IMR-90 (cell line): Measurements from ENCODE around the gene TTC39B. TPM values are rescaled to one million over a fixed set of nuclear protein-coding genes. Genes with fewer than 3 reads are reported as not detected.

Source experiments
- ATAC-seq: fragments of 200-7000 bp; cut with Tn5 transposase; 2 replicates; pipeline ENCODE4 v1.9.1; 2020; ENCODE audit warnings: low read depth, mild to moderate bottlenecking, moderate library complexity
- BruUV-seq: library from RNA; stranded (reverse); fragments of 400-500 nt; replicated peaks from 2 replicates; lab custom pipeline; 2021; lab: Mats Ljungman, UMichigan
- CTCF ChIA-PET: fragments of 300-600 bp; formaldehyde crosslinking; extraction: SDS; loops from one replicate; lab custom pipeline; 2021; ENCODE audit warnings: antibody characterized with exemption; lab: Yijun Ruan, JAX
- POLR2A ChIA-PET: fragments of 300-600 bp; sonication (Branson Sonifier 250); formaldehyde crosslinking; loops from one replicate; lab custom pipeline; 2022; ENCODE audit warnings: antibody characterized with exemption; ENCODE audit not compliant: unreplicated experiment; lab: Charles Lee
- DNase-seq: peaks from one replicate; pipeline ENCODE4 v3.0.0; 2013
- H2AFZ ChIP-seq: replicated peaks from 2 replicates; pipeline ENCODE3; 2013; ENCODE audit warnings: low read length, mild to moderate bottlenecking; ENCODE audit not compliant: poor library complexity
- H2AK5ac ChIP-seq: 2 replicates; pipeline ENCODE4 v1.6.1; 2013; ENCODE audit warnings: low read depth, low read length, inconsistent platforms
- H2AK9ac ChIP-seq: replicated peaks from 2 replicates; pipeline ENCODE3; 2013; ENCODE audit warnings: mild to moderate bottlenecking, low read depth, low read length, moderate library complexity; ENCODE audit not compliant: poor library complexity
- H2BK120ac ChIP-seq: 2 replicates; pipeline ENCODE4 v1.6.1; 2013; ENCODE audit warnings: low read depth, low read length, inconsistent platforms
- H2BK15ac ChIP-seq: 3 replicates; pipeline ENCODE4 v1.6.1; 2013; ENCODE audit warnings: low read depth, low read length, inconsistent platforms
- H2BK20ac ChIP-seq: 2 replicates; pipeline ENCODE4 v1.6.1; 2013; ENCODE audit warnings: low read depth, mild to moderate bottlenecking, inconsistent platforms, low read length, moderate library complexity
- H2BK5ac ChIP-seq: 2 replicates; pipeline ENCODE4 v1.6.1; 2013; ENCODE audit warnings: mild to moderate bottlenecking, low read depth, low read length, inconsistent platforms; ENCODE audit not compliant: poor library complexity, severe bottlenecking
- H3K14ac ChIP-seq: replicated peaks from 2 replicates; pipeline ENCODE4 v1.6.1; 2013; ENCODE audit warnings: low read depth, low read length, inconsistent platforms
- H3K18ac ChIP-seq: 2 replicates; pipeline ENCODE4 v1.6.1; 2013; ENCODE audit warnings: low read depth, low read length, control low read depth
- H3K23ac ChIP-seq: 2 replicates; pipeline ENCODE4 v1.6.1; 2013; ENCODE audit warnings: low read depth, low read length, inconsistent platforms
- H3K27ac ChIP-seq: 2 replicates; pipeline ENCODE4 v1.5.1; 2013; ENCODE audit warnings: mild to moderate bottlenecking, control low read depth, low read length; ENCODE audit not compliant: insufficient read depth
- H3K27me3 ChIP-seq: 2 replicates; pipeline ENCODE4 v1.6.1; 2013; ENCODE audit warnings: low read length; ENCODE audit not compliant: control insufficient read depth, insufficient read depth
- H3K36me3 ChIP-seq: 2 replicates; pipeline ENCODE4 v1.6.1; 2013; ENCODE audit warnings: low read length, mixed read lengths; ENCODE audit not compliant: control insufficient read depth, insufficient read depth
- H3K4ac ChIP-seq: 2 replicates; pipeline ENCODE4 v1.6.1; 2013; ENCODE audit warnings: low read depth, low read length, inconsistent platforms
- H3K4me1 ChIP-seq: 2 replicates; pipeline ENCODE4 v1.6.1; 2013; ENCODE audit warnings: low read length, mixed read lengths; ENCODE audit not compliant: control insufficient read depth, insufficient read depth
- H3K4me2 ChIP-seq: 2 replicates; pipeline ENCODE4 v1.6.1; 2013; ENCODE audit warnings: low read depth, mild to moderate bottlenecking, control low read depth, low read length, moderate library complexity
- H3K4me3 ChIP-seq: 2 replicates; pipeline ENCODE4 v1.5.1; 2013; ENCODE audit warnings: low read depth, mild to moderate bottlenecking, control low read depth, low read length, moderate library complexity; ENCODE audit not compliant: insufficient read depth
- H3K56ac ChIP-seq: 2 replicates; pipeline ENCODE4 v1.6.1; 2013; ENCODE audit warnings: low read length, inconsistent platforms; ENCODE audit not compliant: insufficient read depth; ENCODE audit errors: extremely low read depth
- H3K79me1 ChIP-seq, 2 experiments: 2 replicates each; pipeline ENCODE4 v1.6.1; 2013; ENCODE audit warnings: low read length in 2 of 2, inconsistent platforms in 1 of 2, low read depth in 1 of 2
- H3K9ac ChIP-seq: 2 replicates; pipeline ENCODE4 v1.6.1; 2013; ENCODE audit warnings: low read depth, low read length, control low read depth
- H3K9me1 ChIP-seq: 2 replicates; pipeline ENCODE4 v1.6.1; 2013; ENCODE audit warnings: low read length, inconsistent platforms; ENCODE audit not compliant: insufficient read depth
- H3K9me3 ChIP-seq: 2 replicates; pipeline ENCODE4 v1.6.1; 2013; ENCODE audit warnings: low read length; ENCODE audit not compliant: control insufficient read depth, insufficient read depth
- H4K20me1 ChIP-seq: 2 replicates; pipeline ENCODE4 v1.6.1; 2013; ENCODE audit warnings: low read length, inconsistent platforms; ENCODE audit not compliant: insufficient read depth
- H4K5ac ChIP-seq: 2 replicates; pipeline ENCODE4 v1.6.1; 2013; ENCODE audit warnings: mild to moderate bottlenecking, low read depth, low read length, control low read depth
- H4K8ac ChIP-seq, 2 experiments: 2 replicates each; pipeline ENCODE4 v1.6.1; 2013; ENCODE audit warnings: low read depth in 2 of 2, low read length in 2 of 2, control low read depth in 1 of 2, inconsistent platforms in 1 of 2
- H4K91ac ChIP-seq: 2 replicates; pipeline ENCODE4 v1.6.1; 2013; ENCODE audit warnings: low read depth, low read length, inconsistent platforms; ENCODE audit not compliant: insufficient read depth
- BHLHE40 ChIP-seq: fragments of 150-350 bp; IDR thresholded peaks from 2 replicates; pipeline ENCODE4 v1.6.1; 2016; ENCODE audit warnings: mild to moderate bottlenecking, low read depth, low read length
- CHD1 ChIP-seq: IDR thresholded peaks from 2 replicates; pipeline ENCODE4 v1.6.1; 2012; ENCODE audit warnings: low read depth, low read length, improper control_type of control experiment
- CTCF ChIP-seq: conservative IDR thresholded peaks from 2 replicates; pipeline ENCODE4 v1.5.1; 2012; ENCODE audit warnings: mild to moderate bottlenecking, low read depth, low read length, improper control_type of control experiment
- ELK1 ChIP-seq: fragments of 150-350 bp; IDR thresholded peaks from 2 replicates; pipeline ENCODE4 v1.6.1; 2016; ENCODE audit warnings: low read depth, mild to moderate bottlenecking, low read length, moderate library complexity, borderline replicate concordance
- FOS ChIP-seq: fragments of 150-350 bp; IDR thresholded peaks from 2 replicates; pipeline ENCODE4 v1.6.1; 2016; ENCODE audit warnings: low read depth, low read length
- MXI1 ChIP-seq: IDR thresholded peaks from 2 replicates; pipeline ENCODE4 v1.6.1; 2012; ENCODE audit warnings: low read depth, mild to moderate bottlenecking, low read length, moderate library complexity, borderline replicate concordance
- POLR2A ChIP-seq: IDR thresholded peaks from 2 replicates; pipeline ENCODE4 v1.6.1; 2012; ENCODE audit warnings: mild to moderate bottlenecking, low read depth, low read length
- RCOR1 ChIP-seq: IDR thresholded peaks from 2 replicates; pipeline ENCODE4 v1.6.1; 2012; ENCODE audit warnings: mild to moderate bottlenecking, low read length, improper control_type of control experiment; ENCODE audit not compliant: insufficient replicate concordance
- RFX5 ChIP-seq: IDR thresholded peaks from 2 replicates; pipeline ENCODE4 v1.8.0; 2012; ENCODE audit warnings: low read depth, mild to moderate bottlenecking, low read length, moderate library complexity
- SMC3 ChIP-seq: fragments of 150-350 bp; IDR thresholded peaks from 2 replicates; pipeline ENCODE4 v1.6.1; 2016; ENCODE audit warnings: low read depth, mild to moderate bottlenecking, antibody characterized with exemption, low read length, moderate library complexity
- WGBS, 2 experiments: methylation state at CpG; one replicate each; pipeline versions ENCODE4 v1.1.5 to v1.1.7; 2013; ENCODE audit warnings: missing lambda C conversion rate in 2 of 2; ENCODE audit not compliant: insufficient read length in 1 of 2; ENCODE audit errors: extremely low coverage in 2 of 2; 5-methylcytosine and 5-hydroxymethylcytosine counted together
- dilution Hi-C: fragments of 300-500 bp; cut with HindIII; formaldehyde crosslinking; loops from one replicate; pipeline ENCODE4 v1.14.3; 2018; ENCODE audit warnings: low sequenced_read_pairs; ENCODE audit not compliant: unreplicated experiment
- in situ Hi-C: fragments of 300-500 bp; cut with MboI; formaldehyde crosslinking; loops from 3 replicates; pipeline ENCODE4 v1.14.3; 2019; ENCODE audit warnings: low sequenced_read_pairs, inconsistent platforms, mixed read lengths
- intact Hi-C: fragments of 100-400 bp; cut with micrococcal nuclease; formaldehyde crosslinking; loops from 2 replicates; pipeline ENCODE4 v1.10.0; 2022
- polyA plus RNA-seq, 3 experiments: library from polyadenylated mRNA; depleted of rRNA; stranded (reverse); fragments of >200 nt; gene quantifications; 2 replicates each; pipeline ENCODE4 v1.2.3, GENCODE V29; 2012; ENCODE audit warnings: low replicate concordance in 1 of 3
- total RNA-seq: library from RNA; depleted of rRNA; stranded (reverse); fragments of >200 nt; gene quantifications from 2 replicates; pipeline ENCODE4 v1.2.3, GENCODE V29; 2012

Gene TTC39B
- total and polyA plus RNA-seq, 2 of the 4 experiments (the other 2 are of a cell fraction): 2.5 to 12.2 TPM

- TF ChIP-seq CHD1: no peak
Observed at GRCh38 chr9:15349892-15350761, 43.1 kb upstream of the TTC39B start (continued).

- H3K4me2 ChIP-seq: no peak overlapping the region
- no peaks in the 10 kb centered on the region for H3K36me3 ChIP-seq
- no peaks in the 10 kb centered on the region for H3K9me3 ChIP-seq
- H2BK20ac ChIP-seq: no peak overlapping the region
- no TSS peak for BruUV-seq
- no peak overlapping the region for H3K14ac ChIP-seq
- H2AK9ac ChIP-seq: no peak overlapping the region
- dilution Hi-C loops (no loop called here), in situ Hi-C loops (no loop called here), intact Hi-C loops (no loop called here)
- CTCF ChIA-PET: interaction anchor here (1.7 kb wide), 1 partner anchor 40 kb away, joined by 4 read pairs; the partner anchor contains the start of gene TTC39B
- H2AFZ ChIP-seq: no peak overlapping the region
- H3K23ac ChIP-seq: no peak overlapping the region
- POLR2A ChIA-PET: no interaction called here
- H3K4ac ChIP-seq: no peak overlapping the region
- no CpG with 5 or more reads among the region's 1 CpG for WGBS, 2 experiments
- H3K27me3 ChIP-seq: no peaks in the 10 kb centered on the region
- no peak overlapping the region for H2BK15ac ChIP-seq
- H2BK5ac ChIP-seq: no peak overlapping the region
- H3K9ac ChIP-seq: no peak overlapping the region
- DNase-seq (no peak), ATAC-seq (no peak)
- H3K56ac ChIP-seq: no peak overlapping the region
- no peak overlapping the region for H4K91ac ChIP-seq
- no peak overlapping the region for H4K5ac ChIP-seq
- TF ChIP-seq RFX5 (no peak), SMC3 (no peak), FOS (no peak), ELK1 (no peak), RCOR1 (no peak), BHLHE40 (no peak), CTCF (no peak), POLR2A (no peak), MXI1 (no peak)
- no peaks in the 10 kb centered on the region for H3K9me1 ChIP-seq
- H3K18ac ChIP-seq: no peak overlapping the region
- H2AK5ac ChIP-seq: no peak overlapping the region
- no peaks in the 10 kb centered on the region for H3K4me1 ChIP-seq
- H4K20me1 ChIP-seq: no peaks in the 10 kb centered on the region
- H3K27ac ChIP-seq: no peak overlapping the region
- H3K79me1 ChIP-seq: no peaks in the 10 kb centered on the region
- H3K4me3 ChIP-seq: no peak overlapping the region
- H4K8ac ChIP-seq: no peak overlapping the region
- H2BK120ac ChIP-seq: no peak overlapping the region
Observed at GRCh38 chr9:15346837-15347236, 39.8 kb upstream of the TTC39B start.
